NCI-H526 (cell line): ENCODE data around the gene ZFPM1.

Experiments
- DNase-seq, 2 experiments: peaks; one replicate each; lab custom pipeline; 2025; lab: John Stamatoyannopoulos, UW

ZFPM1 gene

DNA sequence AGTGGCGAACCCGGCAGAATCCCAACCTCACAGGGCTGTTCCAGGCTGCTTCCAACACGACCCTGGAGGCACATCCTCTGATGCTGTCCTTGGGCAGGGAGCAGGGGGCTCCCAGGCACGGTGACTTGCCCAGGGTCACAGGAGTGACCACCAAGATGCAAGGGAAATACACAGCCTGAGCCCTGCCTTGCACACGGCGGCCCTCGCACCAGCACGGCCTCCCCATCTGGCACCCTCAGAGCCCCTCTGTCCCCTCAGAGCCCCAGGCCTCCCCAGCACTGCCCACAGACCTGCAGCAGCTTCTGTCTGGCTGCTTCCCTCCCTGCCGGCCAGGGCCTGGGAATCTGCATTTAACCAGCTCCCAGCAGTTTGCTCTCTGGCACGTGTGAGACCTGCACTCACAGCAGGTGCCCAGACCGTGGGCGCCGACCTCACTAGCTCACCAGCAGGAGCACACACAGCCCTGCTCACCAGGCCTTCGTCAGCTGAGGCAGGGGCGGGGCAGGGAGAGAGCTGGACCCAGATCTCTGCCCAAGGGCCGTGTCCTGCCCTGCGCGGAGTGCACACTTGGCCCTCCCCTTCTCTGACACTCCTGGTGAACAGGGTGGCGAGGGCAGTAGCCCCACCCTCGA lies 87.4 kb downstream of the ZFPM1 start:
- peak; percentile 32 to 70 for DNase-seq

DNA sequence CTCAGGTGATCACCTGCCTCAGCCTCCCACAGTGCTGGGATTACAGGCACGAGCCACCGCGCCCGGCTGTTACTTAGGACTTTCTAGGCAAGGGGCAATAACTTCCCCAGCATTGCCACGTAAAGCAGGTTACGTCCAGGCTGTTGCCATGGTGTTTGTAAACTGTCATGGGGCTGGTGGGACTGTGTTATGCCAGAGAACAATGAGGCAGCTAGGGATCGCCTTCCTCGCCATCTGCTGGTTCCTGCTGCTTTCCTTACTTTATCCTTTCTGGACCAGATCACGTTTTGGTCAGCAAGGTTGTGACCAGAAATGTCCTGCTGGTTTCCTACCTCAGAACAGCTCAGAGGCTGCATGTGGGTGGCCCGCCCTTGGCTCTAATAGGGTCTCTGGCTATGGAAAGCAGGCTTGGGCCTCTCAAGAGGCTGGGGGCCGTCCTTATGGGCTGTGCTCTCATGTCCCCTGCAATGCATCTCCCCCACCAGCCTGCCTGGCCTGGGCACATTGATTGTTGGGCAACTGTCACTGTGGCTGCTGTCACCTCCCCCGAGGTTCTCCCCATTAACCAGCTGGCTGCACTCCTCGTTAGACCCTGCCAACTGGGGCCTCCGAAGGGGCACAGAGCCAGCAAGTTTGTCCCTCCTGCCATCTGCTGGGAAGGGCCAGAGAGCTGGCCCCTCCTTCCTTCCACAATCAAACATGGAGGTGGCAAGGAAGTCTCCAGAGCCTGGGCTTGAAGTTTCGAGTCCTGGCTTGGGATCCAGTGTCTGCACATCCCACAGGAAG lies 88.9 kb downstream of the ZFPM1 start:
- DNase-seq: peak in 1 of 2 experiments; percentile 41

DNA sequence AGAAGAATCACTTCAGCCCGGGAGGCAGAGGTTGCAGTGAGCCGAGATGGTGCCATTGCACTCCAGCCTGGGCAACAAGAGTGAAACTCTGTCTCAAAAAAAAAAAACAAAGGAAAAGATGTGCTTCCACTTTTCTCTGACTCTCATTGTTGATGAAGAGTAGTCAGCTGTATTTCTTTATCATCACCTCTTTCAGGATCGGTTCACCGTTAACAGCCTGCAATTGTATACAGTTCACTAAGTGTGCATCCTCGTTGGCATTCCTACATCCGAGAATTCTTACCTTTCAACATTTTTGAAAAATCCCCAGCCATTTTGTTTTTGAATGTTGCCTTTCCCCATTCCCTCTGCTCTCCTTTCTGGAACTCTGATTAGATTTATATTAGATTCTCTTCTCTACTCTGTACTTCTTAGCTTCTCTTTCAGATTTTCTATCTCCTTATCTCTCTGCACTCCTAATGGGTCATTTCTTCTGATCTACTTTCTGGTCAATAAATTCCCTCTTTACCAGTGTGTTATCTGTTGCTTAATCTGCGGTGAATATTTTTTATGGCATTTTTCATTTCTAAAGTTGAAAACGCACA lies 90.2 kb downstream of the ZFPM1 start:
- no peak for DNase-seq

DNA sequence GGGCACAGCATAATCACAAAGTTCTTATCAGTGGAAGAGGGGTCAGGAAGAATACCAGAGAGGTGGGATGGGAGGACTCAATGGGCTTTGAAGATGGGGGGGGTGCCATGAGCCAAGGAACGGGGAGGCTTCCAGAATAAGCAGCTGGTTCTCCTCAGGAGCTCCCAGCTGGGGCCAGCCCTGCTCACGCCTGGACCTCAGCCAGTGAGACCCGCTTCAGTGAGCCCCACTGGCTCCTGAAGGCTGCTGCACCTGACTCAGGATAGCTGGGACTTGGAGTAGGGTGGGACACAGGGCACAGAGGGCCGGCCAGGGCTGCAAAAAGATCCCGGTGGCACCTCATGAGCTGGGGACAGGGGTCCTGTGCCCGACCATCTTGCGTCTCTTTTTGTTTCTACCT lies 92.7 kb downstream of the ZFPM1 start:
- DNase-seq: no peak

GRCh38 chr16:88548131-88548874 lies 95.2 kb downstream of the ZFPM1 start:
- DNase-seq: no peak

- DNase-seq: no peak
Observed at GRCh38 chr16:88548985-88549384, 95.9 kb downstream of the ZFPM1 start.

DNA sequence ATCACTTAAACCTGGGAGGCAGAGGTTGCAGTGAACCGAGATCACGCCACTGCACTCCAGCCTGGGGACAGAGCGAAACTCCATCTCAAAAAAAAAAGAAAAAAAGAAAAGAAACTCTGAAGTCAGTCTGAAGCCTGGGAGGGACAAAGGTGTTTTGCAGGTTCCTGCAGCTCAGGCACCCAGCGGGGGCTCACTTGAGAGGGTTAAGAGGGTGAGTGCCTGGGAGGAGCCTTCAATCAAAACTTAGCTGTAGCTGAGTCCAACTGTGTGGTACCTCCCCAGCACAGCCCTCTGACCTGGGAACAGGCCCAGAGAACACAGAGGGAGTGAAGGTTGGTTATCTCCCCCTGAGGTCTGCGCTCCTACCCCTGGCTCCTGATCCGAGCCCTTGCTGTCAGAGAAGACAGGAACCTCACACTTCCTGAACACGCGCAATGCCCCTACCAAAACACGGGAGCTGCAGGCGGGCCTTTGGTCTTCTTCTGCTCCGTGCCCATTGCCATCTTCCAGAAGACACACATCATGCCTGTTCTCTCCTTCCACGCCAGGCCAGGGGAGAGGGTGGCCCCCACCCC lies 96.7 kb downstream of the ZFPM1 start:
- DNase-seq: no peak

DNA sequence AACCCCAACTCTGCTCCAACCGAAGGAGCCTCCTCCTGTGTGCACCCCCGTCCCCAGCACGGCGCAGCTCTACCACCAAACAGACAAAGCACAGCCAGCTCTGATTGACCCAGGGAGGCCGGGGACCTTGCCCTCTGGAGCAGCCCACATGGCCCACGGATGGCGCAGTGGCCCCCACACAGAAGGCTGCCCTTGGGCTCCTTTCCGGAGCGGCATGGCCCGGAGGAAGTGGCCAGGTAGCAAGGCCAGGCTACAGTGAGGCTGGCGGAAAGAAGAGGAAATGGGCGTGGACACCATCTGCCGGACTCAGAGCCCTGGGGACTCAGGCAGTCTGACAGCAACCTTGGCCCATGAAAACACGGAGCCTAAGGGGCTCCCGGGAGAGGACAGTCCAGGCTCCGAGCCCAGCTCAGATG lies 97.2 kb downstream of the ZFPM1 start:
- peak in 1 of 2 experiments; percentile 35 for DNase-seq

GRCh38 chr16:88552166-88552565 lies 99.1 kb downstream of the ZFPM1 start:
- DNase-seq: no peak

GRCh38 chr16:88552815-88553214 lies 99.7 kb downstream of the ZFPM1 start:
- no peak for DNase-seq

DNA sequence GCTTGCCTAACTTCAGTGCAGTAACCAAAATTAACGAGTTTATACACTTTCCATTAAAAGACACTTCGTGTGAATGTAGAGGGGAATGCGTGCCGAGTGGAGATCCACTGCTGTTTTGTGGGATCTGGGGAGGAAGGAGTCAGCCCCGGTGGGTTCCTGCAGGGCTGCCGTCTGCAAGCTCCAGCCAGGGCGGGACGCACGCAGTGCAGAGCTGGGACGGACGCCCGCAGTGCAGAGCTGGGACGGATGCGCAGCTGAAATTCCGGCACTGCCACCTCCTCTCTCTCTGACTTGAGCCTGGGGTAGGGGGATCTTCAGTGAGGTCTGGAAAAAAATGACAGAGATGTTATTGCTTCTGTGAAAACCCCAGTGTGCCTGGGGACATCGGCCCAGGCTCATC lies 100.7 kb downstream of the ZFPM1 start:
- no peak for DNase-seq

DNA sequence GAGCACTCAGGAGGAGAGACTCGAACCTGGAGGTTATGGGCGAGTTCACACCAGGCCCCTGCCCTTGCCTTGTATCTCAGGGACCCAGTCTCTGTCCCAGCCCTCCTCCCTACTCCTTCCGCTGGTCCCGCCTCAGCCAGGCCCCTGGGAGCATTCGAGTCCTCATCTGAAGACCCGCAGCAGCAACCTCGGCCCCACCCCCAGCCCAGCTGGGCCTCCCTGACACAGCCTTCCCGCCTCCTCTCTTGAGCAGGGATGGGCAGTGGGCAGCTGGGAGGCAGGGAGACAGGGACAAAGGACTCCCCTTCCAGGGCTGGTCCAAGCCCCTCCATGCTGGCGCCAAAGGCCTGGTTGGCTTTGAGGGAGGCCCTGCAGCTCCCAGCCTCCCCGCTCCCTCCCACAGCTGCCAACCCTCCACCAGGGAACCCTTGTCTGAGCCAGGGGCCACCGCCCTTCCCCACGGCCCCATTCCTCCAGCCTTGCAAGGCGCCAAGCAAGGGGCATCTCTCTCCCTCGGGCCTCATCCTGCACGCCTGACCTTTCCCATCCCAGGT lies 101.7 kb downstream of the ZFPM1 start:
- no peak for DNase-seq

- DNase-seq: no peak
Observed at GRCh38 chr16:88556294-88556988, 103.4 kb downstream of the ZFPM1 start.

DNA sequence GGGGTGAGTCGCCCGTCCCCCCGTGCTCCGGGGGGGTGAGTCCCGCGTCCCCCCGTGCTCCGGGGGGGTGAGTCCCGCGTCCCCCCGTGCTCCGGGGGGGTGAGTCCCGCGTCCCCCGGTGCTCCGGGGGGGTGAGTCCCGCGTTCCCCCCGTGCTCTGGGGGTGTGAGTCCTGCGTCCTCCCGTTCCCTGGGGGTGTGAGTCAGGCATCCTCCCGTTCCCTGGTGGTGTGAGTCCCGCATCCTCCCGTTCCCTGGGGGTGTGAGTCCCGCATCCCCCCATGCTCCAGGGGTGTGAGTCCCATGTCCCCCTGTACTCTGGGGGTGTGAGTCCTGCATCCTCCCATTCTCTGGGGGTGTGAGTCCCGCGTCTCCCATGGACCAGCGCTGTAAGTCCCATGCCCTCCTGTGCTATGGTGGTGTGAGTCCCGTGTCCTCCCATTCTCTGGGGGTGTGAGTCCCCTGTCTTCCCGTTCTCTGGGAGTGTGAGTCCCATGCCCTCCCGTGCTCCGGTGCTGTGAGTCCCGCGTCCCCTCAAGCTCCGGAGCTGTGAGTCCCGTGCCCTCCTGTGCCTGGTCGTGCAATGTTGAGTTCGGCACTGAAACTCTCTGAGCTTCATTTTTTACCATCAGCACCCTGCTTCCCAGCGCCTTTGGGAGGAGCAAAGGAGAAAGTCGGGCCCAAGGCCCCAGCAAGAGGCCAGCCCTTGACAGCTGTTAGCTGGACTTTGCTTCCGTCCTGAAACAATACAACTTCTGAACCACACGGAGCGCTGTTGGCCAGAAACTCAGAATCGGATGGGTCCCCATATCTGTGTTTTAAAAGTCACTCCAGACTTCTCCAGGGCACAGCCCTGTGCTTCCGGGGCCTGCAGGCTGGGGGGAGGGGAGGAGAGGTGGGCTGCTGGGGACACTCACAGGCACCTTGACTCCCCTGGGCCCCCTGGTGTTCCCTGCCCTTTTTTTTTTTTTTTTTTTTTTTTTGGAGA lies 105.7 kb downstream of the ZFPM1 start:
- peak; percentile 55 to 77 for DNase-seq

- no peak for DNase-seq
Observed at GRCh38 chr16:88560714-88561484, 107.8 kb downstream of the ZFPM1 start.

DNA sequence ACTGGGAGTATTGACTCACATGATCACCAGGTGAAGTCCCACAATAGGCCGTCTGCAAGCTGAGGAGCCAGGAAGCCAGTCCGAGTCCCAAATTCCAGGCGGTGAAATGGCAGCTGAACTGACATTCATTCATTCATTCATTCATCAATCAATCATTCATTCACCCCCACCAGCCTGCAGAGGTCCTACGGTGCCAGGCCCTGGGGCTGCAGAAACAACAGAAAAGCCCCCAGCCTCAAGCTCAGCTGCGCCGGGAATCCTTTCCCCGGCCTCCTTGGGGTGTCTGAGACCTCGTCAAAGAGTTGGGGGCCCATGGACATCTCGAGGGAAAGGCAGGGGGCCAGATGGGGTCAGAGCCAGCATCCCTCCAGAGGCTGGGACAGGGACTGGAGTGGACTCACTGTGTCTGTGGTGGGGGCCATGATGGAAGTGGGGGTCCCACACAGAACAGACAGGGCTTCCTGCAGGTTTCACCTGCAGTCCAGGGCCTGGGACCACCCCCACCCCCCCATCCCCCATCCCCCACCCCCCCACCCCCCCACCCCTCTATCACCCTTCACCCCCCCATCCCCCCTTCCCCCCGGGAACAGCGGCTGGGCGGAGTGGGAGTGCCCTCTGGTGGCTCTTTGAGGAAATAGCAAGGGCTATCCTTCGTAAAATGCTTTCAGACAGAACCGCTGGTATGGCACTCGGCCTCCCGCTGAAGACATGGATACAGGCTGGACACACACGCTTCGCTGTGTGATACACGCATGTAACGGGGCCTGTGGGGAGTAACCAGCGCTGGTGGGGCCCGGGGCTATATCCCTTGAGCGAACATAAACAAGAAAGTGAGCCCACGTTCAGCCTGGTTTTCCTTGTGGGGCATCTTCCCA lies 108.6 kb downstream of the ZFPM1 start:
- peak in 1 of 2 experiments; percentile 58 for DNase-seq

GRCh38 chr16:88566158-88566557 lies 113.1 kb downstream of the ZFPM1 start:
- DNase-seq: no peak
